Panc1 (cell line): ENCODE measurements around the gene RAB11FIP3. TPM values are rescaled to one million over a fixed set of nuclear protein-coding genes. Genes with fewer than 3 reads are reported as not detected.
A peak's percentile ranks its signal among the peaks of the same experiment; 100 is the strongest.

Experiments
- ATAC-seq: fragments of 200-7000 bp; cut with Tn5 transposase; 2 replicates; pipeline ENCODE4 v1.9.1; 2020; ENCODE audit warnings: mild to moderate bottlenecking, moderate library complexity
- BruUV-seq: library from RNA; stranded (reverse); fragments of 400-500 nt; replicated peaks from 2 replicates; lab custom pipeline; 2021; lab: Mats Ljungman, UMichigan
- CTCF ChIA-PET: fragments of 300-600 bp; sonication (Branson Sonifier 250); formaldehyde crosslinking; loops from one replicate; lab custom pipeline; 2022; ENCODE audit warnings: antibody characterized with exemption; lab: Charles Lee
- POLR2A ChIA-PET: fragments of 300-600 bp; sonication (Branson Sonifier 250); formaldehyde crosslinking; loops from one replicate; lab custom pipeline; 2022; ENCODE audit warnings: antibody characterized with exemption; lab: Charles Lee
- DNase-seq: peaks from one replicate; pipeline ENCODE4 v3.0.0-alpha.2; 2010; ENCODE audit warnings: low read depth, low spot score
- H3K27ac ChIP-seq: 2 replicates; pipeline ENCODE4 v1.5.1; 2011; ENCODE audit warnings: mild to moderate bottlenecking, low read length, inconsistent platforms
- H3K27me3 ChIP-seq: fragments of 200-500 bp; sonication (Bioruptor generic); 2 replicates; pipeline ENCODE4 v1.6.0; 2014; ENCODE audit warnings: low read length, inconsistent platforms; ENCODE audit not compliant: control insufficient read depth, insufficient read depth
- H3K36me3 ChIP-seq: fragments of 200-500 bp; sonication (Bioruptor generic); 2 replicates; pipeline ENCODE4 v1.5.1; 2014; ENCODE audit warnings: inconsistent platforms, mild to moderate bottlenecking, low read length, moderate library complexity; ENCODE audit not compliant: control insufficient read depth, insufficient read depth
- H3K4me1 ChIP-seq: 2 replicates; pipeline ENCODE4 v1.5.1; 2011; ENCODE audit warnings: inconsistent platforms, mild to moderate bottlenecking, low read length, moderate library complexity; ENCODE audit not compliant: control insufficient read depth, insufficient read depth
- H3K4me3 ChIP-seq, 2 experiments: 2 replicates each; pipeline ENCODE4 v1.5.1; 2011 to 2012; ENCODE audit warnings: low read depth in 2 of 2, low read length in 2 of 2, mild to moderate bottlenecking in 2 of 2, inconsistent platforms in 1 of 2, moderate library complexity in 1 of 2
- H3K9me3 ChIP-seq: fragments of 200-500 bp; sonication (Bioruptor generic); 2 replicates; pipeline ENCODE4 v1.5.1; 2014; ENCODE audit warnings: low read depth, mild to moderate bottlenecking, inconsistent platforms, low read length, moderate library complexity; ENCODE audit not compliant: control insufficient read depth, insufficient read depth
- CTCF ChIP-seq: fragments of 450-650 bp; IDR thresholded peaks from 2 replicates; pipeline ENCODE4 v1.5.1; 2017; ENCODE audit warnings: mild to moderate bottlenecking
- POLR2AphosphoS5 ChIP-seq: IDR thresholded peaks from 2 replicates; pipeline ENCODE4 v1.6.1; 2012; ENCODE audit warnings: mild to moderate bottlenecking, low read depth, low read length, moderate library complexity
- REST ChIP-seq, 2 experiments: IDR thresholded peaks; 2 replicates each; pipeline ENCODE4 v1.6.1; 2011 to 2012; ENCODE audit warnings: low read depth in 2 of 2, control low read depth in 1 of 2, low read length in 1 of 2, mild to moderate bottlenecking in 1 of 2, moderate library complexity in 1 of 2; ENCODE audit not compliant: insufficient read depth in 1 of 2
- SIN3A ChIP-seq: IDR thresholded peaks from 2 replicates; pipeline ENCODE4 v1.6.1; 2012; ENCODE audit warnings: low read depth, mild to moderate bottlenecking, low read length, moderate library complexity, borderline replicate concordance; ENCODE audit not compliant: insufficient read depth
- TCF7L2 ChIP-seq: IDR thresholded peaks from 2 replicates; pipeline ENCODE4 v1.6.1; 2011; ENCODE audit warnings: mild to moderate bottlenecking, low read depth, low read length, inconsistent platforms
- in situ Hi-C: cut with HindIII; loops from 2 replicates; pipeline ENCODE4 v1.10.0; 2016; ENCODE audit warnings: low sequenced_read_pairs, low pct_unique_long_range_greater_than_20kb
- intact Hi-C: fragments of 100-400 bp; cut with micrococcal nuclease; formaldehyde crosslinking; loops from one replicate; pipeline ENCODE4 v1.10.0; 2022; ENCODE audit not compliant: unreplicated experiment
- total RNA-seq: library from RNA; stranded (reverse); gene quantifications from one replicate; pipeline ENCODE4 v1.2.1, GENCODE V29; 2021; ENCODE audit not compliant: unreplicated experiment

The RAB11FIP3 gene
- total RNA-seq, 1 experiment from 2014 or later: 57.3 TPM

GRCh38 chr16:519425-519824 is 94.0 kb downstream of the RAB11FIP3 start:
- ChIA-PET POLR2A (no interaction called here), CTCF (interaction anchor here (0.6 kb wide), 1 partner anchor 127 kb away, joined by 4 read pairs; no protein-coding TSS in a partner anchor)
- Histone ChIP-seq H3K4me1 (peaks cover 7% of the 10 kb centered on the region; the same call in 1 of the 2 replicates), H3K4me3 (no peak overlapping the region), H3K27ac (no peak overlapping the region), H3K27me3 (no peaks in the 10 kb centered on the region), H3K9me3 (no peaks in the 10 kb centered on the region), H3K36me3 (no peaks in the 10 kb centered on the region)
- DNase-seq (no peak), ATAC-seq (no peak)
- BruUV-seq: no TSS peak
- in situ Hi-C loops: no loop called here
- 0 out of 2 replicates have a peak, but pooled peaks have one; percentile 32 for TF ChIP-seq POLR2AphosphoS5
- TF ChIP-seq TCF7L2: no peak
- no peak for TF ChIP-seq CTCF
- no peak for TF ChIP-seq REST (IDR thresholded peaks at IDR 0.05; ENCODE audit: insufficient read depth in 1 of 2, low read depth in 2 of 2, low read length in 1 of 2)
- no peak for TF ChIP-seq SIN3A
- intact Hi-C loops: no loop called here

- in situ Hi-C loops: no loop called here
- Histone ChIP-seq H3K9me3 (no peaks in the 10 kb centered on the region), H3K4me1 (peaks cover 12% of the 10 kb centered on the region), H3K4me3 (no peak overlapping the region), H3K27me3 (no peaks in the 10 kb centered on the region), H3K27ac (no peak overlapping the region), H3K36me3 (no peaks in the 10 kb centered on the region)
- TF ChIP-seq POLR2AphosphoS5 (no peak), SIN3A (no peak)
- ATAC-seq (no peak), DNase-seq (no peak)
- ChIA-PET CTCF (interaction anchor here (0.6 kb wide), 1 partner anchor 128 kb away, joined by 4 read pairs; no protein-coding TSS in a partner anchor), POLR2A (no interaction called here)
- BruUV-seq: no TSS peak
- intact Hi-C loops: no loop called here
These were observed 94.6 kb downstream of the RAB11FIP3 start for GRCh38 chr16:519841-520687.

- intact Hi-C loops: no loop called here
- no peak for TF ChIP-seq REST (IDR thresholded peaks at IDR 0.05; ENCODE audit: insufficient read depth in 1 of 2, low read depth in 2 of 2, low read length in 1 of 2)
- TF ChIP-seq TCF7L2: no peak
- TF ChIP-seq SIN3A: no peak
- TF ChIP-seq CTCF: no peak
- TF ChIP-seq POLR2AphosphoS5: no peak; the same call in 1 of the 2 replicates
- ChIA-PET POLR2A (no interaction called here), CTCF (no interaction called here)
- no peak for DNase-seq
- no peaks in the 10 kb centered on the region for H3K9me3 ChIP-seq
- H3K27ac ChIP-seq: no peak overlapping the region
- TSS peak; percentile 86 for BruUV-seq
- ATAC-seq: no peak
- H3K4me1 ChIP-seq: peaks cover 20% of the 10 kb centered on the region
- in situ Hi-C loops: no loop called here
- no peaks in the 10 kb centered on the region for H3K27me3 ChIP-seq
- no peak overlapping the region for H3K4me3 ChIP-seq
- H3K36me3 ChIP-seq: no peaks in the 10 kb centered on the region
These were observed 95.4 kb downstream of the RAB11FIP3 start for GRCh38 chr16:520847-521246.
